ENCODE data around the gene FAM227A. TPM values are rescaled to one million over a fixed set of nuclear protein-coding genes. Genes with fewer than 3 reads are reported as not detected.

FAM227A gene
- total and polyA plus RNA-seq, 2 of the 4 experiments (the other 2 are of a cell fraction), result 1.3 to 1.4 TPM

- Histone ChIP-seq H3K4me3 (ENCODE audit: insufficient read depth, low read depth, low read length) (no peak overlapping the region), H2BK5ac (ENCODE audit: low read depth, low read length, poor library complexity, severe bottlenecking) (no peak overlapping the region), H3K9ac (ENCODE audit: low read depth, low read length) (no peak overlapping the region), H2BK15ac (ENCODE audit: low read depth, low read length) (no peak overlapping the region), H3K4ac (ENCODE audit: low read depth, low read length) (no peak overlapping the region), H3K18ac (ENCODE audit: low read depth, low read length) (no peak overlapping the region), H3K4me2 (ENCODE audit: low read depth, low read length) (no peak overlapping the region), H4K20me1 (ENCODE audit: insufficient read depth, low read length) (no peaks in the 10 kb centered on the region), H3K9me1 (ENCODE audit: insufficient read depth, low read length) (no peaks in the 10 kb centered on the region), H3K4me1 (ENCODE audit: control insufficient read depth, insufficient read depth, low read length) (no peaks in the 10 kb centered on the region), H3K79me1 (ENCODE audit: low read depth in 1 of 2, low read length in 2 of 2) (no peaks in the 10 kb centered on the region), H3K9me3 (ENCODE audit: control insufficient read depth, insufficient read depth, low read length) (no peaks in the 10 kb centered on the region), H2AFZ (replicated peaks; ENCODE audit: low read length, poor library complexity) (peak overlapping the region; percentile 21), H3K27me3 (ENCODE audit: control insufficient read depth, insufficient read depth, low read length) (no peaks in the 10 kb centered on the region; the same call in 1 of the 2 replicates), H2BK120ac (ENCODE audit: low read depth, low read length) (no peak overlapping the region), H4K91ac (ENCODE audit: insufficient read depth, low read depth, low read length) (no peak overlapping the region), H3K23ac (ENCODE audit: low read depth, low read length) (no peak overlapping the region), H3K36me3 (ENCODE audit: control insufficient read depth, insufficient read depth, low read length) (no peaks in the 10 kb centered on the region), H4K5ac (ENCODE audit: low read depth, low read length) (no peak overlapping the region), H2AK5ac (ENCODE audit: low read depth, low read length) (no peak overlapping the region), H4K8ac (ENCODE audit: low read depth in 2 of 2, low read length in 2 of 2) (no peak overlapping the region), H3K27ac (ENCODE audit: insufficient read depth, low read length) (no peak overlapping the region), H2BK20ac (ENCODE audit: low read depth, low read length) (no peak overlapping the region), H2AK9ac (replicated peaks; ENCODE audit: low read depth, low read length, poor library complexity) (no peak overlapping the region), H3K14ac (replicated peaks; ENCODE audit: low read depth, low read length) (no peak overlapping the region), H3K56ac (ENCODE audit: extremely low read depth, insufficient read depth, low read length) (no peak overlapping the region)
- CTCF ChIA-PET, result no interaction called here
- POLR2A ChIA-PET (ENCODE audit: unreplicated experiment), result interaction anchor here (1.0 kb wide), 1 partner anchor 9 kb away, joined by 18 read pairs; no protein-coding TSS in a partner anchor
- ATAC-seq (ENCODE audit: low read depth) (no peak), DNase-seq (no peak)
- in situ Hi-C loops (cut with MboI; ENCODE audit: low sequenced_read_pairs) (no loop called here), dilution Hi-C loops (cut with HindIII; ENCODE audit: low sequenced_read_pairs, unreplicated experiment) (no loop called here), intact Hi-C loops (cut with micrococcal nuclease) (no loop called here)
- WGBS, 2 experiments (ENCODE audit: extremely low coverage in 2 of 2, insufficient read length in 1 of 2), result 93% methylated on average over 6 of the region's 10 CpGs; no CpG with 5 or more reads in 1 of the 2 experiments
- BruUV-seq (replicated peaks), result no TSS peak
- TF ChIP-seq POLR2A (IDR thresholded peaks at IDR 0.05; ENCODE audit: low read depth, low read length) (no peak), USF2 (IDR thresholded peaks at IDR 0.05; ENCODE audit: low read depth, low read length) (no peak), FOS (IDR thresholded peaks at IDR 0.05; ENCODE audit: low read depth, low read length) (no peak), MAFK (IDR thresholded peaks at IDR 0.05; ENCODE audit: low read depth, low read length) (no peak), CTCF (conservative IDR thresholded peaks at IDR 0.05; ENCODE audit: low read depth, low read length) (no peak), CHD1 (IDR thresholded peaks at IDR 0.05; ENCODE audit: low read depth, low read length) (no peak), RCOR1 (IDR thresholded peaks at IDR 0.05; ENCODE audit: insufficient replicate concordance, low read length) (no peak), MXI1 (IDR thresholded peaks at IDR 0.05; ENCODE audit: borderline replicate concordance, low read depth, low read length) (no peak)
These were observed 56.7 kb downstream of the FAM227A start for GRCh38 chr22:38599466-38599865.

All from IMR-90 (cell line).